HG02943 (cell line): ENCODE data around the gene FAM98C.
"Not testable (repeated sequence)": the region's sequence is repeated elsewhere in the genome, so short reads cannot be mapped to it uniquely, and the experiment has no call there.

Experiments
- ATAC-seq: cut with Tn5 transposase; IDR thresholded peaks from one replicate; pipeline ENCODE4 v1.9.1; 2021; ENCODE audit warnings: mild to moderate bottlenecking, low read depth, moderate library complexity; ENCODE audit not compliant: unreplicated experiment

FAM98C gene

DNA sequence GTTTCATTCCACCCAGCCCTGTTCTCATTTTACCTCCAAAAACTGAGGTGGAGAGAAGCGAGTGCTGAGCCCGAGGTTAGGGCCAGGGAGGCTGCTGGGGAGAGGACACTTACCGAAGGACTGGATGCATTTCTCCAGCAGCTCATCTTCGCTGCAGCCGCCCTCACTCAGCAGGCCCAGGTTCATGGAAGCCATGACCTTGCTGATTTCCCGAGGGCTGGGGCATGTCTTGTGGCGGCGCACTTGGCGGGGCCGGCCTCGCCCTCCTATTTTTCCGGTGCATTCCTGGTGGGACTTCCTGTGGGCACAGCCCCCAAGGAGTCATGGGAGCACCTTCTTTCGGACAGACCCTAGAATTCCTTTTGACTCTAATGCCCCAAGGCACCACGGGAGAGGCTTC lies 19.0 kb downstream of the FAM98C start:
- ATAC-seq, result no peak

DNA sequence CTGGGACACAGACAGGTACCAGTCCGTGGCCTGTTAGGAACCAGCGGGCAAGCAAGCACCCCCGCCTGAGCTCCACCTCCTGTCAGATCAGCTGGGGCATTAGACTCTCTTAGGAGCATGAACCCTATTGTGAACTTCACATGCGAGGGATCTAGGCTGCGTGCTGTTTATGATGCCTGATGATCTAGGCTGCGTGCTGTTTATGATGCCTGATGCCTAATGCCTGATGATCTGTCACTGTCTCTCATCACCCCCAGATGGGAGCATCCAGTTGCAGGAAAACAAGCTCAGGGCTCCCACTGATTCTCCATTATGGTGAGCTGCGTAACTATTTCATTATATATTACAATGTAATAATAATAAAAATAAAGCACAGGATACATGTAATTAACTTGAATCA lies 19.5 kb downstream of the FAM98C start:
- ATAC-seq, result no peak

DNA sequence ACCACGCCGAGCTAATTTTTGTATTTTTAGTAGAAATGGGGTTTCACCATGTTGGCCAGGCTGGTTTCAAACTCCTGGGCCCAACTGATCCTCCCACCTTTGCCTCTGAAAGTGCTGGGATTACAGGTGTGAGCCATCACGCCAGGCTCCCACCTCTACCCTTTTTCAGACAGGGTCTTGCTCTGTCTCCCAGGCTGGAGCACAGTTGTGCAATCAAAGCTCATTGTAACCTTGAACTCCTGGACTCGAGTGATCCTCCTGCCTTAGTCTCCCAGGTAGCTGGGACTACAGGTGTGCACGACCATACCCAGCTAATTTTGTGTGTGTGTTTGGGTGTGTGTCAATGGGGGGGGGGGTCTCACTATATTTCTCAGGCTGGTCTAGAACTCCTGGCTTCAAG lies 21.4 kb downstream of the FAM98C start:
- no peak for ATAC-seq

DNA sequence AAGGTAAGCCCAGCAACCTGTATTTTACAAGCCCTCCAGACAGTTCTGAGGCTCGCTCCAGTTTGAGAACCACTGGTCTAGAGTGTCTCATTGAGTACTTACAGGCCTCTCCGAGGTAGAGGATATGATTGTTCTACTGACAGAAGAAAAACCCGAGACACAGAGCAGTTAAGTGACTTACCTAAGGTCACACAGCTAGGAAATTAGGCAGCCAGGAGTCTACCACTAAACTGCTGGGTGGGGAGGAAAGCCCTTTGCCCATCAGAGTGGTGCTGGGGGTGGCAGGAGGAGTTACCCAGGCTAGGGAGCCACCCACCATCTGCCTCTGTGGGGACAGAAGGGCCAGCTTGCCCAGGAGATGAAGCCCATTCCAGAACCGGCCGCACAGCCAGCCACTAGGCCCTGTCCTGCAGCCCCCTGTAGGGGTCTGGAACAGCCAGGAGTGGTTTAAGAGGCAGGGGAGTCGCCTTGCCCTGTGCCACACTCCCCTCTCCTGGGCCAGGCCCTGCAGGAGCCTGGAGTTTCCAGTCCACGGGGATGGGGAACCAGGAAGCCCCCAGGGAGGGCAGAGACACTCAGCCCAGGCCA lies 22.4 kb downstream of the FAM98C start:
- ATAC-seq, result no peak

DNA sequence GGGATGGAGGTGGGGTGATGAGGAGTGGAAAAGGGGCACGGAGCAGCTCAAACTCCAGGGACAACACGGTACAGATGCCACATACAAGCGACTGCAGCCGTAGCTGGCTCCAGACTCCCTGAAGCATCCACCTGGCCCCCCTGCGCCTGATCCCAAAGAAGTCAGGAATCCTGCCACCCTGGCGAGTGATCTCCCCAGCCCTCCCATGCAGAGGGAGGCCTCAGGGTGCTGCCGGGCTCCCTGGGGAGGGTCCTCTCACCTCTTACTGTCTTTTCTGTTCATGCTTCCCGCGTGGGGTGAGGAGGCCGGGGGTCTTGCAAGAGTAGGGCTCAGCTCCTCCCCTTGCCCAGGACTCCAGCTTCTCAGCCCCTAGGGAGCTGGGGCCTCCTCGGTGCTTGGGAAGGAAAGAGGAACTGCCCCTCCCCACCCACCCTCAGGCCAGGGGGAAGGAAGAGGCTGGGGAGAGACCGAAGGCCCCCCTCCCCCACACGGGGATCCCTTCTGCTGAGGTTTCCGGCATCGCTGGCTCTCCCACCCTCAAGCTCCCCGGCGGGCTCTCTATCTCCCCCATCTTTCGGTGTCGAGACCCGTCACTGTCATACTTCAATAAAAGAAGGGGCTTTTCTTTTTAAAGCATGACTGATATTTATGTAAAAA lies 23.0 kb downstream of the FAM98C start, which contains the start of gene RASGRP4:
RASGRP4 (minus strand) TSS at position 410 of the 657 bp plus-strand sequence; CDS start at position 282, 128 bp downstream.
- ATAC-seq, result no peak

DNA sequence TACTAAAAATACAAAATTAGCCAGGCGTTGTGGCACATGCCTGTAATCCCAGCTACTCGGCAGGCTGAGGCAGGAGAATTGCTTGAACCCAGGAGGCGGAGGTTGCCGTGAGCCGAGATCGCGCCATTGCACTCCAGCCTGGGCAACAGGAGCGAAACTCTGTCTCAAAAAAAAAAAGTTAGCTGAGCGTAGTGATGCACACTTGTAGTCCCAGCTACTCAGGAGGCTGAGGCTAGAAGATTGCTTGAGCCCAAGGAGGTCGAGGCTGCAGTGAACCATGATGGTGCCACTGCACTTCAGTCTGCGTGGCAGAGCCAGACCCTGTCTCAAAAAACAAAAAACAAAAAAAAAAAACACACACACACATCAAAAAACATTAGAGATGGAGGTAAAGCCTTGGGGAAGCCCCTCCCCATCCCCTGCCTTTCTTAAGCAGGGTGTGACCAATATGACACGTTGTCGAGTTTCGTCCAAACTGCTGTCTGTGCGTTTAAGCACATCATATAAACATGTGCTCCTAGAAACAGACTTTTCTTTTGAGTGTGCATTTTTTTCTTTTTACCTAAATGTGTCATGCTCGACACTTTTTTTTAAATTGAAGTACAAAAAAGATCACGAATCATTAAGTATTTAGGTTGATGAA lies 24.3 kb downstream of the FAM98C start:
- ATAC-seq, result not testable (repeated sequence)

DNA sequence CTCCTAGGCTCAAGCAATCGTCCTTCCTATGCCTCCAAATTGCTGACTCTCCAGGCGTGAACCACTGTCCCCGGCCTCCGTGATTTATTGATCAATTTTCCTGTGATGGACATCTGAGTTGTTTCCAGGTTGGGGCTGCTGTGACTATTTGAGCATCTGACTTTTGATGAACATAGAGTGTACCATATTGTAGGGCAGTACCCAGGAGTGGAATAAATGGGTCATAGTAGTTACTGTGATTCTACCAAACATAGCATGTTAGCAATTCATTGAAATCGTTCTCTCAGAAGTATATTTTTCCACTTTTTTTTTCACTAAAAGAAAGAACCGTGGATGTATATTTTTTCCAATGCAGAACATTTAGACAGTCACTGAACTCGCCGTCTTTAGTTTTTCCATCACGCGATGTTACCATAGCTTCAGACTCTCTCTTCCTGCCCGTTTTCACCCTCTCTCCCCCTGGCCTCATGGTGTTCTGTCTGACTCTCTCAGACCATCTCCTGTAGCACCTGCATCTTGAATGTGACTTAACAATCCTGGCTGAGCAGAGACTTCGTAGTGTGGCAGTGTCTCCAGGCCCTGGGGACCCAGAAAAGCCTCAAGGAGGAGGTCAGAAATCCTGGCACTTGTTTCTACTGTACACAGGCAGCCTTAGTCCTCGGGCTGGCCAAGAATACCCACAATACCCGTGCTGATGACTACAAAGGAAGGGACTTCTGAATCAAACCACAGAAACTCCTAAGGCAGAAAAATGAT lies 26.3 kb downstream of the FAM98C start:
- ATAC-seq, result no peak

DNA sequence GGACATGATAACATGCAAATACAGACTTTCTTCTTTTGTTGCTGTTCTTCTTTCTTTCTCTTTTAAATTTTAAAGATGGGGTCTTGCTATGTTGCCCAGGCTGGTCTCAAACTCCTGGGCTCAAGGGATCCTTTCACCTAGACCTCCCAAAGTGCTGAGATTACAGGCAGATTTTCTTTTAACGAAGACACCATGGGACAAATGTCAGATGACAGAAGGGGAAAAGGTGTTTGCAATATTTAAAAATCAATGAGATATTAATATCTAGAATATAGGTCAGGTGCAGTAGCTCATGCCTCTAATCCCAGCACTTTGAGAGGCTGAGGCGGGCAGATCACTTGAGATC lies 26.9 kb downstream of the FAM98C start:
- no peak for ATAC-seq

DNA sequence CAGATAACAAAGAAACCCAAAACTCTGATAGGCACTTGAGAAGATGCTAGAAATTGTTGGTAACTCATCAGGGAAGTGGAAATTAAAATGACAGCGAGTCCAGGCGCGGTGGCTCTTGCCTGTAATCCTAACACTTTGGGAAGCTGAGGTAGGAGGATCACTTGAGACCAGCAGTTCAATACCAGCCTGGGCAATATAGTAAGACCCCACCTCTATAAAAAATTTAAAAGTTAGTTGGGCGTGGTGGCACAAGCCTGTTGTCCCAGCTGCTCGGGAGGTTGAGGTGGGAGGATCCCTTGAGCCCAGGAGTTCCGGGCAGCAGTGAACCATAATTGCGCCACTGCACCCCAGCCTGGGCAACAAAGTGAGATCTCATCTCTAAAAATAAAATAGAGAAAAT lies 28.0 kb downstream of the FAM98C start:
- ATAC-seq, result no peak

DNA sequence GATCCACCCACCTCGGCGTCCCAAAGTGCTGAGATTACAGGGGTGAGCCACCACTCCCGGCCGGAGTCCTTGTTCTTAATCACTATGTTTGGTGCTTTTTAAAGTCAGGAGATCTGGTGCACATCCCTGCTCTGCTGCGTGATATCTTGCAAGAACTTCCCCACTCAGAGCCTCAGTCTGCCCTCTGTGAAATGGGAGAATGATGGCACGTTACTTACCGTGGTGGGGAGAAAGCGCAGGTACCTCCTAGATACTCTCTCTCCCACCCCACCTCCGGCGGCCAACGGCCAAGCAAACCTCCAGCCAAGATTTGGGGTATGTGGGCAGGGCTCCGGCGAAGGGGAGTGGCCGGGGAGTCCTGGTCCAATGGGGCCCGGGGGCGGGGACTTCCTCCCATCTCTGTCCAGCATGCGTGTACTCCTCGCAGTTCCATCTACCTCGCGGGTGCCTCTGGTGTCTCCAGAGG lies 30.4 kb downstream of the FAM98C start, which contains the start of gene RYR1:
RYR1 (plus strand) TSS at position 424 of the 466 bp plus-strand sequence. CDS start 139 bp downstream, outside the sequence.
- no peak for ATAC-seq

DNA sequence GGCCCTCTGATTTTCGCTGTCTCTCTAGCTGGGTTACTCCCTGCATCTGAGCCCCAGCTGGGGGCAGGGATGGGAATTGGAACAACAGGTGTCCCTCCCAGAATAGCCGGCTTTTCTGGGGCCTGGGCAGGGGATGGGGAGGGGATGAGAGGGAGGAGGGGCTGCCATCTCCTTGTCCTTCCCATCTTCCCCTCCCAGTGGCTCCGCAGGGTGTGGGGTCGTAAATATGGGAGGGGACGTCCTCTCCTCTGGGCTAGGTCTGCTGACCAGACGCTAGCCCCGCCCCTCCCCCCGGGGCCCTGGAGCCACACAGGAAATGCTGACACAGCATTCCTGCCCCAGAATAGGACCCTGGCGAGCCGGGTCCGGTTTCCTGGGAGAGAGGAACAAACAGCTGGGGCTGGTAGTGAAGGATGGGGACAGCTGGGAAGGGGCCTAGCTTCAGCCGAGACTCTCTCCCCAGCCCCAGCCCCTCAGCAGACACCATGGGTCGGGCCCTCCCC lies 31.7 kb downstream of the FAM98C start:
- ATAC-seq, result no peak

DNA sequence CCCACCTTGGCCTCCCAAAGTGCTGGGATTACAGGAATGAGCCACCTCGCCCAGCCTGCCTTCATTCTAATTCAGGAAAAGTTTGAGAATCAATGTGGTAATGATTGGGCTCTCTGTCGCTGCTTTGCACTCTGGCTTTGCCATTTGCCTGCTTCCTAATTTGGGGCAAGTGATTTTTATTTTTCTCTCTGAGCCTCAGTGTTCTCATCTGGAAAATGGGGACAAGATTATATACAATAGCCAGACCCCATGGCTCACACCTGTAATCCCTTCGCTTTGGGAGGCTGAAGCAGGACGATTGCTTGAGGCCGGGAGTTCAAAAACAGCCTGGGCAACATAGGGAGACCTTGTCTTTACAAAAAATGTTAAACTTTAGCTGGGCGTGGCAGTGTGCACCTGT lies 34.4 kb downstream of the FAM98C start:
- ATAC-seq, result no peak

DNA sequence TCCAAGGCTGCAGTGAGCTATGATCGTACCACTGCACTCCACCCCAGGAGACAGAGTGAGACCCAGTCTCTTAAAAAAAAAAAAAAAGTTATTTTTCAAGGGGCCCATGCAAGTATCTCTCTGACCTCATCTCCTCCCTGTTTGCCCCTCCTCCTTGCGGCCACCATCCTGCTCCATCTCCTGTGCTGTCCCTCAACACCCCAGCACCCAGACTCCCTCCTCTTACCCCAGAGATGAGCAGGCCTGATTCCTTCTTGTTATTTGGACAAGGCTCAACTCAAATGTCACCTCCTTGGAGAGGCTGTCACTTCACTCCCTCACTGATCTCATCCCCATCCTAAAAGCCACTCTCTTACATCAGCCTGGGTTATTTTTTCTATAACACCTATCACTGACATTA lies 35.0 kb downstream of the FAM98C start:
- ATAC-seq, result no peak

DNA sequence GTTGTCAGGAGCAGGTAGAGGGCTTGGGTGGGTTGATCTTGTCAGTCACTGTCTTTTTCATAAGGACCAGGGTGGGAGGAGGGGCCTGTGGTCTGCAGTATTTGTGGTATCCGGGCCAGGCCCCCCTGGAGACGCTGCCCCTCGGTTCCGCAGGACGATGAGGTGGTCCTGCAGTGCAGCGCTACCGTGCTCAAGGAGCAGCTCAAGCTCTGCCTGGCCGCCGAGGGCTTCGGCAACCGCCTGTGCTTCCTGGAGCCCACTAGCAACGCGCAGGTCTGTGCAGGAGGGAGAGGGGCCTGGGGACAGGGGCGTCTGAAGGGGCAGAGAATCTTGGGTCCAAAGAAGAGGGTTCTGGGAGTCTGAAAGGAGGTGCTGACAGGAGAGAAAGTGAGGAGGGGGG lies 37.7 kb downstream of the FAM98C start:
- no peak for ATAC-seq

DNA sequence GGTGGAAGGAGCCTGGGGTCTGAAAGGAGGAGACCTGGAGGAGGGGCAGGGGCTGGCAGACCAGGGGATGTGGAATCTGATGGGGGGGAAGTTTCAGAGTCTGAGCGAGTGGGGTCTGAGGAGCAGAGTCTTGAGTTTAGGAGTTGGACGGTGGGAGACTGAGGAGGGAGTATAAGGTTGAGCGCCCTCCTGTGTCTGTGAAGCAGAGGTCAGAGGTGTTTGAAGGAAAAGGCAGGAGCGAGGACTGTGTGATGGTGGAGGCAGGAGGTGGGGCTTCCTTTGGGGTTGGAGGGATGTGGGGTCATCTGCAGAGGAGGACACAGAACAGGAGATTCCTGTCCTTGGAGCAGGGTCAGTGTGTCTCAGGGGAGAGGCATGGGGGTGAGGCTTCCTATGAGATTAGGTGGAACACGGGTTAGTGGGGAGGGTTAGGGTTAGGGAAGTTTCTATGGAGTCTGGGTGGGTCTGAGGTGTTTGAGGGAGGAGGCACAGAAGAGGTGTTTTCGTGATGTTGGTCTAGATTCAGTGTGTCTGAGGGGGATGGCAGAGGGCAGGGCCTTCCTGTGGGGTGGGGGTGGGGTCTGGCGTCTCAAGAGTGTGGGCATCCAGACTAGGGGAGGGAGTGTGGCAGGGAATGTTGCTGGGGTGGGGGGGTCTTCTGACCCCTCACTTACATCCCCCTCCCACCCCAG lies 38.9 kb downstream of the FAM98C start:
- no peak for ATAC-seq

DNA sequence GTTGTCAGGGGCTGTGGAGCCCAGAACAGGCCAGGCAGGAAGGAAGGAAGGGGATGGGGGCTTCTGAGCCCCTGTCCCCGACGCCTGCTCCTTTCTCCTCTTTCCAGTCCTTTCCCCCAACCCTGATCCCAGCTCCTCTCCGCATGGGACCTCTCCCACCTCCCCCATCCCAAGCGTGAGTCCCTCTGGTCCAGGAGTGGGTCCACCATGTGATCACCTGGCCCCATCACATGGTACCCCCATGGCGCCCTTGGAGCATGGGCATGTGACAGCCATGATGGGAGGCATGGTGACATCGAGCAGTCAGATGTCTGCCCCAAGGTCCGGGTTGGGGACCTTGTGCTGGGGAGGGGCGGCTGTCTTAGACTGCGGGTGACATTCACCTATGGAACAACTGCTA lies 39.8 kb downstream of the FAM98C start:
- no peak for ATAC-seq

DNA sequence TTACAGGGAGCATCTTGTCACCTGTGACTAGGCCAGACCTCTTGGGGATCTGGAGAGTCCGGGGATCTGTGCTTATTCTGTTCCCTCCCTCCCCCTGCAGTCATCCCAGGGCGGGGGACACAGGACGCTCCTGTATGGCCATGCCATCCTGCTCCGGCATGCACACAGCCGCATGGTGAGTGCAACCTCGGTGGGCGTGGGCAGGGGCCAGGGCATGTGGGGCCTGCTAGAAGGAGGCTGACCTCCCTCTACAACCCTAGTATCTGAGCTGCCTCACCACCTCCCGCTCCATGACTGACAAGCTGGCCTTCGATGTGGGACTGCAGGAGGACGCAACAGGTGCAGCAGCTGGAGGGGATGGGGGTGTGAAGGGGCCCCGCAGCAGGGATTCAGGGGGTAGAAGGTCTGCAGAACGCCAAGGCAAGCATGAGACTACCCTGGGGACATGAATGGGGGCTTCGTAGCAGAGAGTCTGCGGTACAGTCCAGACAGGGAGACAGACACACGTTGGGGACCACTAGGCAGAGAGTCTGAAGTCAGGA lies 40.6 kb downstream of the FAM98C start:
- ATAC-seq, result no peak

DNA sequence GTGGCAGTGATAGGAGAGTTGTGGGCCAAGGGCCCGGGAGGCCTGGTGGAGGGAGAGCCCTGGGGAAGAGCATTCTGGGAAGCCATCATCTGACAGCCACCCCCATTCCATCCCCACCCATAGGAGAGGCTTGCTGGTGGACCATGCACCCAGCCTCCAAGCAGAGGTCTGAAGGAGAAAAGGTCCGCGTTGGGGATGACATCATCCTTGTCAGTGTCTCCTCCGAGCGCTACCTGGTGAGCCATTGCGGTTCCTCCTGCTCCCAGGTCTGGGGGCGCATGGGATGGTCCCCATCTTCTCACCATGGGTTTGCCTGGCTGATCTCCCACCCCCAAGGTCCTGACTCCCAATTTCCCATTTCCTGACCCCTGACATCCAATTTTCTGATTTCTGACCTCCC lies 41.1 kb downstream of the FAM98C start:
- no peak for ATAC-seq

DNA sequence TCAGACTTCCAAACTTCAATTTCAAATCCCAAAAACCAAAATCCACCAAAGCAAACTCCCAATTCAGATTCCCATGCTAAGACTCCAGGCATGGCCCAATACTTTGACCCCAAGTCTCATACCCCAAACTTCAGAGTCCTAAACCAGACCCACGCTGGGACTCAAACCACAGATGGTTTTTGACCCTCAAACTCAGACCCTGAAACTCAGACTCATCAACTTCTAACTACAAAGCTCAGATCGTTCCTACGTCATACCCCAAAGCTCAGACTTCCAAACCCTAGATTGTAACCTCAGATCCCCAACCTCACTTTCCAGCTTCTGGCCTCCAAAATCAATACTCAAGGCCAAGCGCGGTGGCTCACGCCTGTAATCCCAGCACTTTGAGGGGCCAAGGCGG lies 42.5 kb downstream of the FAM98C start:
- ATAC-seq, result no peak

DNA sequence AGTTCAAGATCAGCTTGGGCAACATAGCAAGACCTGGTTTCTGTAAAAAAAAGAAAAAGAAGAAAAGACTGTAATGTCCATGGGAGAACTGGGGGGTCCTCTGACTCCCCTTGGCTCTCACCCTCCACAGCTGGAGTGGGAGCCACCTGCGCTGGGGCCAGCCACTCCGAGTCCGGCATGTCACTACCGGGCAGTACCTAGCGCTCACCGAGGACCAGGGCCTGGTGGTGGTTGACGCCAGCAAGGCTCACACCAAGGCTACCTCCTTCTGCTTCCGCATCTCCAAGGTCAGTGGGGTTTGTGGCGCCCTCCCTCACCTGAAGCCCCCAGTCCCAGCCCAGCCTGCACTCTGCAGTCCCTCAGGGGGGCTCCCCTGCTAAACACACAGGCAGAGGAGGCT lies 45.3 kb downstream of the FAM98C start:
- no peak for ATAC-seq
